PFSK-1 (cell line): ENCODE data around the gene OMG.

Source experiments
- FOXP2 ChIP-seq: optimal IDR thresholded peaks from 2 replicates; pipeline ENCODE3; 2011; ENCODE audit warnings: borderline replicate concordance, control low read depth, inconsistent platforms; ENCODE audit not compliant: insufficient read depth; ENCODE audit errors: extremely low read length, extremely low read depth
- POLR2AphosphoS5 ChIP-seq: IDR thresholded peaks from 2 replicates; pipeline ENCODE4 v1.6.1; 2012; ENCODE audit warnings: low read depth, mild to moderate bottlenecking, control low read depth, low read length, moderate library complexity
- SIN3A ChIP-seq: IDR thresholded peaks from 2 replicates; pipeline ENCODE4 v1.6.1; 2012; ENCODE audit warnings: mild to moderate bottlenecking, low read length, moderate library complexity, borderline replicate concordance; ENCODE audit not compliant: insufficient read depth
- TAF1 ChIP-seq: IDR thresholded peaks from 2 replicates; pipeline ENCODE4 v1.6.1; 2012; ENCODE audit warnings: low read length, control low read depth, borderline replicate concordance; ENCODE audit not compliant: insufficient read depth
- TF ChIP-seq, protein P1 (sequence below), 2 experiments: IDR thresholded peaks; 2 replicates each; pipeline versions ENCODE4 v1.6.1 to v1.8.0; 2011 to 2012; ENCODE audit warnings: low read depth in 2 of 2, low read length in 2 of 2, control low read depth in 1 of 2, inconsistent platforms in 1 of 2, mild to moderate bottlenecking in 1 of 2, moderate library complexity in 1 of 2; ENCODE audit not compliant: insufficient read depth in 1 of 2

OMG gene

DNA sequence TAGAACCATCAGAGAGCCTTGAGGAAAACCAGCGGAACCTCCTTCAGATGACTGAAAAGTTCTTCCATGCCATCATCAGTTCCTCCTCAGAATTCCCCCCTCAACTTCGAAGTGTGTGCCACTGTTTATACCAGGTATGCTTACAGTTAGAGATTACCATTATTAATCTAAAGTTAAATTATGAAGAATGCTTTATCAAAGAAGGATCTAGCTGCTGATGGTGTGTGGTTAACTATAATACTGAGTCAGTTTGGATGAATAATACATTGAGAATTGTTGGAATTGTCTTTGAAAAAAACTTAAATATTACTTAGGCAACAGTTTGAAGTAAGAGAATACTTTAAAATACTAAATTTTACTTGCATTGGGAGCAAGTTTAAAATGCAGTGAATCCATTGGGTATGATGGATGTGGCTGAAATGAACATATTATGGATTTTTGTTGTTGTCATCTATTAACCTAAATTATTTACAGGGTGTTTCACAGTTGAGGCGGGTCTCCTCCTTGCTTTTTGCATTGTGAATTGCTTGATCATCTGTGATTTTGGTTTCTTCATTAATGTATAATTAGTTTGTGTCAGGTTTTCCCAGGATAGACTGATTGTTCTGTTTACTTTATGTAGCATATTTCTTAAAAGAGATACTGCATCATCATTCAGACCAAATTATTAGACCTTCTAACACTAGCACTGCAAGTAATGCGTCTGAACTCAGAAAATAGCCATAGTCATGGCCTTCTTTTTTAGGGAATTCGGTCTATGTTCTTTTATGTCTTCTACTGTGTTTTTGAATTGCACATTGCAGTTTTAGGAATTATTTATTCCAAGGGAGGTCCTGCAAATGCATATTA is 47.8 kb downstream of the OMG start:
- no peak for TF ChIP-seq FOXP2
- no peak for TF ChIP-seq SIN3A
- no peak for TF ChIP-seq POLR2AphosphoS5
- no peak for TF ChIP-seq TAF1
- TF ChIP-seq, protein P1, sequence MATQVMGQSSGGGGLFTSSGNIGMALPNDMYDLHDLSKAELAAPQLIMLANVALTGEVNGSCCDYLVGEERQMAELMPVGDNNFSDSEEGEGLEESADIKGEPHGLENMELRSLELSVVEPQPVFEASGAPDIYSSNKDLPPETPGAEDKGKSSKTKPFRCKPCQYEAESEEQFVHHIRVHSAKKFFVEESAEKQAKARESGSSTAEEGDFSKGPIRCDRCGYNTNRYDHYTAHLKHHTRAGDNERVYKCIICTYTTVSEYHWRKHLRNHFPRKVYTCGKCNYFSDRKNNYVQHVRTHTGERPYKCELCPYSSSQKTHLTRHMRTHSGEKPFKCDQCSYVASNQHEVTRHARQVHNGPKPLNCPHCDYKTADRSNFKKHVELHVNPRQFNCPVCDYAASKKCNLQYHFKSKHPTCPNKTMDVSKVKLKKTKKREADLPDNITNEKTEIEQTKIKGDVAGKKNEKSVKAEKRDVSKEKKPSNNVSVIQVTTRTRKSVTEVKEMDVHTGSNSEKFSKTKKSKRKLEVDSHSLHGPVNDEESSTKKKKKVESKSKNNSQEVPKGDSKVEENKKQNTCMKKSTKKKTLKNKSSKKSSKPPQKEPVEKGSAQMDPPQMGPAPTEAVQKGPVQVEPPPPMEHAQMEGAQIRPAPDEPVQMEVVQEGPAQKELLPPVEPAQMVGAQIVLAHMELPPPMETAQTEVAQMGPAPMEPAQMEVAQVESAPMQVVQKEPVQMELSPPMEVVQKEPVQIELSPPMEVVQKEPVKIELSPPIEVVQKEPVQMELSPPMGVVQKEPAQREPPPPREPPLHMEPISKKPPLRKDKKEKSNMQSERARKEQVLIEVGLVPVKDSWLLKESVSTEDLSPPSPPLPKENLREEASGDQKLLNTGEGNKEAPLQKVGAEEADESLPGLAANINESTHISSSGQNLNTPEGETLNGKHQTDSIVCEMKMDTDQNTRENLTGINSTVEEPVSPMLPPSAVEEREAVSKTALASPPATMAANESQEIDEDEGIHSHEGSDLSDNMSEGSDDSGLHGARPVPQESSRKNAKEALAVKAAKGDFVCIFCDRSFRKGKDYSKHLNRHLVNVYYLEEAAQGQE (IDR thresholded peaks at IDR 0.05; ENCODE audit: insufficient read depth in 1 of 2, low read depth in 2 of 2, low read length in 2 of 2): no peak
